Osteocyte (in vitro differentiated cells): ENCODE data around the gene PCA3. TPM values are rescaled to one million over a fixed set of nuclear protein-coding genes. Genes with fewer than 3 reads are reported as not detected.

Source experiments
- DNase-seq: peaks from one replicate; pipeline ENCODE4 v3.0.0; 2021; ENCODE audit warnings: mixed read lengths; ENCODE audit not compliant: unreplicated experiment; ENCODE audit errors: extremely low spot score
- H3K27ac Mint-ChIP-seq: one replicate; pipeline ENCODE4 v1.8.0; 2021; ENCODE audit warnings: mild to moderate bottlenecking, mixed read lengths; ENCODE audit not compliant: unreplicated experiment
- H3K27me3 Mint-ChIP-seq: one replicate; pipeline ENCODE4 v1.8.0; 2021; ENCODE audit warnings: mixed read lengths; ENCODE audit not compliant: unreplicated experiment
- H3K36me3 Mint-ChIP-seq: one replicate; pipeline ENCODE4 v1.8.0; 2021; ENCODE audit warnings: mixed read lengths; ENCODE audit not compliant: unreplicated experiment
- H3K4me1 Mint-ChIP-seq: one replicate; pipeline ENCODE4 v1.8.0; 2021; ENCODE audit warnings: mixed read lengths; ENCODE audit not compliant: unreplicated experiment
- H3K4me3 Mint-ChIP-seq: one replicate; pipeline ENCODE4 v1.8.0; 2021; ENCODE audit warnings: mild to moderate bottlenecking, moderate library complexity, mixed read lengths; ENCODE audit not compliant: unreplicated experiment
- H3K9me3 Mint-ChIP-seq: one replicate; pipeline ENCODE4 v1.8.0; 2021; ENCODE audit warnings: mixed read lengths; ENCODE audit not compliant: unreplicated experiment
- CTCF ChIP-seq: fragments of 200-600 bp; sonication (generic); IDR thresholded peaks from 2 replicates; pipeline ENCODE4 v1.5.0; 2021; ENCODE audit warnings: antibody characterized with exemption, mild to moderate bottlenecking, moderate library complexity
- total RNA-seq: library from RNA; stranded (reverse); gene quantifications from 2 replicates; pipeline ENCODE4 v1.2.1, GENCODE V29; 2021

Gene PCA3
- total RNA-seq, 1 donor from 2014 or later: not detected

GRCh38 chr9:76800901-76801300, 36.7 kb downstream of the PCA3 start:
- no peaks in the 10 kb centered on the region for H3K9me3 Mint-ChIP-seq
- no peak for TF ChIP-seq CTCF
- no peak for DNase-seq

GRCh38 chr9:76803083-76803482, 38.8 kb downstream of the PCA3 start:
- Mint-ChIP-seq H3K27ac (no peak overlapping the region), H3K9me3 (no peaks in the 10 kb centered on the region), H3K4me1 (no peaks in the 10 kb centered on the region), H3K27me3 (peaks cover 40% of the 10 kb centered on the region), H3K36me3 (no peaks in the 10 kb centered on the region), H3K4me3 (no peak overlapping the region)
- no peak for TF ChIP-seq CTCF
- DNase-seq: no peak

More at GRCh38 chr9:76800901-76801300, 36.7 kb downstream of the PCA3 start:
- Mint-ChIP-seq H3K27ac (no peak overlapping the region), H3K4me3 (no peak overlapping the region), H3K27me3 (peaks cover 53% of the 10 kb centered on the region), H3K4me1 (no peaks in the 10 kb centered on the region), H3K36me3 (no peaks in the 10 kb centered on the region)

- DNase-seq: no peak
- H3K36me3 Mint-ChIP-seq: no peaks in the 10 kb centered on the region
- H3K4me3 Mint-ChIP-seq: no peak overlapping the region
- no peak for TF ChIP-seq CTCF
- H3K27me3 Mint-ChIP-seq: peaks cover 43% of the 10 kb centered on the region
- no peaks in the 10 kb centered on the region for H3K4me1 Mint-ChIP-seq
- no peaks in the 10 kb centered on the region for H3K9me3 Mint-ChIP-seq
- no peak overlapping the region for H3K27ac Mint-ChIP-seq
These were observed 39.5 kb downstream of the PCA3 start for GRCh38 chr9:76803762-76804161.

GRCh38 chr9:76808636-76809035, 44.4 kb downstream of the PCA3 start:
- Mint-ChIP-seq H3K4me1 (no peaks in the 10 kb centered on the region), H3K4me3 (no peak overlapping the region), H3K36me3 (no peaks in the 10 kb centered on the region), H3K9me3 (no peaks in the 10 kb centered on the region), H3K27me3 (peaks cover 31% of the 10 kb centered on the region), H3K27ac (no peak overlapping the region)
- DNase-seq: no peak
- TF ChIP-seq CTCF: no peak

- Mint-ChIP-seq H3K4me3 (no peak overlapping the region), H3K27me3 (peaks cover 24% of the 10 kb centered on the region), H3K9me3 (no peaks in the 10 kb centered on the region), H3K4me1 (no peaks in the 10 kb centered on the region), H3K27ac (no peak overlapping the region), H3K36me3 (no peaks in the 10 kb centered on the region)
- DNase-seq: no peak
- TF ChIP-seq CTCF: peak; percentile 89
These were observed 46.2 kb downstream of the PCA3 start for GRCh38 chr9:76810377-76810957.
